HCT116 (cell line): ENCODE results near the gene TNIK. TPM values are rescaled to one million over a fixed set of nuclear protein-coding genes. Genes with fewer than 3 reads are reported as not detected.

Experiments used
- ATAC-seq: fragments of 200-7000 bp; cut with Tn5 transposase; 2 replicates; pipeline ENCODE4 v1.9.1; 2020; ENCODE audit warnings: mild to moderate bottlenecking, moderate library complexity
- BruUV-seq: library from RNA; stranded (reverse); fragments of 400-500 nt; replicated peaks from 2 replicates; lab custom pipeline; 2021; lab: Mats Ljungman, UMichigan
- CTCF ChIA-PET: fragments of 300-600 bp; sonication (Branson Sonifier 250); formaldehyde crosslinking; loops from one replicate; lab custom pipeline; 2021; ENCODE audit warnings: antibody characterized with exemption; lab: Charles Lee
- POLR2A ChIA-PET: fragments of 300-600, 350-600 bp; sonication (Branson Sonifier 250); formaldehyde crosslinking; loops from one replicate; lab custom pipeline; 2021; ENCODE audit warnings: antibody characterized with exemption; lab: Charles Lee
- RAD21 ChIA-PET, 2 experiments: fragments of 300-600 bp; sonication (Branson Sonifier 250); formaldehyde crosslinking; loops; one replicate each; lab custom pipeline; 2023; ENCODE audit warnings: low total read pairs in 2 of 2; ENCODE audit not compliant: uncharacterized antibody in 2 of 2, unreplicated experiment in 2 of 2, low non-redundant PET in 1 of 2; lab: Charles Lee
- DNase-seq: peaks from one replicate; pipeline ENCODE4 v3.0.0-alpha.2; 2010; ENCODE audit warnings: low read depth, low spot score
- H2AFZ ChIP-seq: fragments of 200-600 bp; shearing (Covaris generic), sonication (generic); 2 replicates; pipeline ENCODE4 v1.6.1; 2017; ENCODE audit warnings: low read depth, mixed run types, mixed read lengths, antibody characterized with exemption, low read length; ENCODE audit not compliant: poor library complexity, severe bottlenecking
- H3K27ac ChIP-seq: 2 replicates; pipeline ENCODE4 v1.5.1; 2012; ENCODE audit warnings: low read depth, low read length
- H3K27me3 ChIP-seq: fragments of 200-600 bp; sonication (generic); 2 replicates; pipeline ENCODE4 v1.6.1; 2016; ENCODE audit warnings: mixed run types, low read length, mixed read lengths; ENCODE audit not compliant: insufficient read depth
- H3K36me3 ChIP-seq, 2 experiments: fragments of 200-500 bp in 1 of 2; fragments of 200-600 bp in 1 of 2; sonication (Bioruptor generic) in 1 of 2; sonication (generic) in 1 of 2; 2 replicates each; pipeline versions ENCODE4 v1.5.1 to v1.6.1; 2014 to 2016; ENCODE audit warnings: low read length in 2 of 2, inconsistent platforms in 1 of 2, mixed read lengths in 1 of 2, mixed run types in 1 of 2; ENCODE audit not compliant: insufficient read depth in 2 of 2, control insufficient read depth in 1 of 2
- H3K4me1 ChIP-seq, 2 experiments: fragments of 200-600 bp in 1 of 2; sonication (generic) in 1 of 2; 2 replicates each; pipeline versions ENCODE4 v1.5.1 to v1.6.1; 2012 to 2017; ENCODE audit warnings: low read length in 2 of 2, inconsistent platforms in 1 of 2, mild to moderate bottlenecking in 1 of 2, mixed read lengths in 1 of 2, mixed run types in 1 of 2, moderate library complexity in 1 of 2; ENCODE audit not compliant: insufficient read depth in 2 of 2, control insufficient read depth in 1 of 2
- H3K4me2 ChIP-seq: fragments of 200-600 bp; sonication (generic); 2 replicates; pipeline ENCODE4 v1.6.1; 2017; ENCODE audit warnings: mixed run types, low read length, mixed read lengths
- H3K4me3 ChIP-seq, 2 experiments: fragments of 200-600 bp in 1 of 2; sonication (generic) in 1 of 2; replicated peaks in 1 of 2; 2 replicates each; pipeline ENCODE4 v1.5.1; 2011 to 2016; ENCODE audit warnings: low read length in 2 of 2, control low read depth in 1 of 2, low read depth in 1 of 2, mild to moderate bottlenecking in 1 of 2, mixed read lengths in 1 of 2, mixed run types in 1 of 2
- H3K79me2 ChIP-seq: fragments of 200-600 bp; sonication (generic); 2 replicates; pipeline ENCODE4 v1.6.1; 2017; ENCODE audit warnings: mild to moderate bottlenecking, mixed run types, low read length, moderate library complexity, mixed read lengths; ENCODE audit not compliant: insufficient read depth
- H3K9ac ChIP-seq: fragments of 200-600 bp; sonication (generic); 2 replicates; pipeline ENCODE4 v1.6.1; 2016; ENCODE audit warnings: low read length, mixed read lengths
- H3K9me2 ChIP-seq: fragments of 200-600 bp; sonication (generic), shearing (Covaris generic); 2 replicates; pipeline ENCODE4 v1.6.1; 2017; ENCODE audit warnings: mixed run types, mild to moderate bottlenecking, moderate library complexity; ENCODE audit not compliant: insufficient read depth
- H3K9me3 ChIP-seq, 2 experiments: fragments of 200-500 bp in 1 of 2; fragments of 200-600 bp in 1 of 2; sonication (Bioruptor generic) in 1 of 2; sonication (generic) in 1 of 2; 2 replicates each; pipeline ENCODE4 v1.6.1; 2014 to 2017; ENCODE audit warnings: low read length in 2 of 2, mixed read lengths in 2 of 2, inconsistent platforms in 1 of 2, low read depth in 1 of 2, mild to moderate bottlenecking in 1 of 2, mixed run types in 1 of 2, moderate library complexity in 1 of 2; ENCODE audit not compliant: control insufficient read depth in 1 of 2, insufficient read depth in 1 of 2
- H4K20me1 ChIP-seq: fragments of 200-600 bp; sonication (generic), shearing (Covaris generic); 2 replicates; pipeline ENCODE4 v1.6.1; 2017; ENCODE audit warnings: mixed run types, mild to moderate bottlenecking, moderate library complexity; ENCODE audit not compliant: insufficient read depth
- CEBPB ChIP-seq: IDR thresholded peaks from 2 replicates; pipeline ENCODE4 v1.6.1; 2012; ENCODE audit warnings: low read depth
- CTCF ChIP-seq, 3 experiments: fragments of 200-600 bp in 1 of 3; sonication (generic) in 1 of 3; IDR thresholded peaks in 2 of 3; conservative IDR thresholded peaks in 1 of 3; 2 replicates each; pipeline ENCODE4 v1.5.1; 2012 to 2017; ENCODE audit warnings: low read depth in 2 of 3, low read length in 2 of 3, antibody characterized with exemption in 1 of 3, borderline replicate concordance in 1 of 3, control low read depth in 1 of 3, mild to moderate bottlenecking in 1 of 3, mixed read lengths in 1 of 3, mixed run types in 1 of 3, moderate library complexity in 1 of 3; ENCODE audit not compliant: insufficient read depth in 1 of 3
- ELF1 ChIP-seq: IDR thresholded peaks from 2 replicates; pipeline ENCODE4 v1.6.1; 2012; ENCODE audit warnings: low read depth, borderline replicate concordance
- EZH2 ChIP-seq: fragments of 200-600 bp; sonication (generic); IDR thresholded peaks from 2 replicates; pipeline ENCODE4 v1.6.1; 2017; ENCODE audit warnings: antibody characterized with exemption, mixed run types
- MAX ChIP-seq: IDR thresholded peaks from 2 replicates; pipeline ENCODE4 v1.6.1; 2012
- POLR2A ChIP-seq: IDR thresholded peaks from 2 replicates; pipeline ENCODE4 v1.7.0; 2011; ENCODE audit warnings: borderline replicate concordance; ENCODE audit not compliant: insufficient read depth, insufficient read length; ENCODE audit errors: extremely low read depth
- YY1 ChIP-seq: IDR thresholded peaks from 2 replicates; pipeline ENCODE4 v1.6.1; 2011; ENCODE audit warnings: low read length, low read depth, moderate library complexity, mild to moderate bottlenecking; ENCODE audit not compliant: insufficient replicate concordance; ENCODE audit errors: extremely low read depth
- intact Hi-C: fragments of 100-400 bp; cut with micrococcal nuclease; formaldehyde crosslinking; loops from 2 replicates; pipeline ENCODE4 v1.10.0; 2022
- total RNA-seq: library from RNA; stranded (reverse); gene quantifications from one replicate; pipeline ENCODE4 v1.2.1, GENCODE V29; 2021; ENCODE audit not compliant: unreplicated experiment
- TF ChIP-seq, protein P1 (sequence below): IDR thresholded peaks from 2 replicates; pipeline ENCODE4 v1.6.1; 2012; ENCODE audit warnings: low read depth

Gene TNIK
- total RNA-seq, 1 experiment from 2014 or later: 24.1 TPM

- Histone ChIP-seq H3K4me2 (peak overlapping the region; percentile 50; the same call in 1 of the 2 replicates), H3K4me3 (no peak overlapping the region), H3K79me2 (no peaks in the 10 kb centered on the region), H2AFZ (no peak overlapping the region), H3K9me3 (no peaks in the 10 kb centered on the region), H3K27ac (no peak overlapping the region), H4K20me1 (no peaks in the 10 kb centered on the region), H3K9me2 (no peaks in the 10 kb centered on the region), H3K9ac (no peak overlapping the region), H3K4me1 (peaks cover 12 to 17% of the 10 kb centered on the region in 2 experiments), H3K27me3 (no peaks in the 10 kb centered on the region), H3K36me3 (no peaks in the 10 kb centered on the region)
- TF ChIP-seq CTCF (IDR thresholded peaks at IDR 0.05 in 2 of 3, conservative IDR thresholded peaks at IDR 0.05 in 1 of 3; ENCODE audit: borderline replicate concordance in 1 of 3, insufficient read depth in 1 of 3, low read depth in 2 of 3, low read length in 2 of 3): no peak
- no peak for TF ChIP-seq MAX
- TF ChIP-seq ELF1: no peak
- no peak for TF ChIP-seq YY1
- no peak for TF ChIP-seq EZH2
- TF ChIP-seq, protein P1, sequence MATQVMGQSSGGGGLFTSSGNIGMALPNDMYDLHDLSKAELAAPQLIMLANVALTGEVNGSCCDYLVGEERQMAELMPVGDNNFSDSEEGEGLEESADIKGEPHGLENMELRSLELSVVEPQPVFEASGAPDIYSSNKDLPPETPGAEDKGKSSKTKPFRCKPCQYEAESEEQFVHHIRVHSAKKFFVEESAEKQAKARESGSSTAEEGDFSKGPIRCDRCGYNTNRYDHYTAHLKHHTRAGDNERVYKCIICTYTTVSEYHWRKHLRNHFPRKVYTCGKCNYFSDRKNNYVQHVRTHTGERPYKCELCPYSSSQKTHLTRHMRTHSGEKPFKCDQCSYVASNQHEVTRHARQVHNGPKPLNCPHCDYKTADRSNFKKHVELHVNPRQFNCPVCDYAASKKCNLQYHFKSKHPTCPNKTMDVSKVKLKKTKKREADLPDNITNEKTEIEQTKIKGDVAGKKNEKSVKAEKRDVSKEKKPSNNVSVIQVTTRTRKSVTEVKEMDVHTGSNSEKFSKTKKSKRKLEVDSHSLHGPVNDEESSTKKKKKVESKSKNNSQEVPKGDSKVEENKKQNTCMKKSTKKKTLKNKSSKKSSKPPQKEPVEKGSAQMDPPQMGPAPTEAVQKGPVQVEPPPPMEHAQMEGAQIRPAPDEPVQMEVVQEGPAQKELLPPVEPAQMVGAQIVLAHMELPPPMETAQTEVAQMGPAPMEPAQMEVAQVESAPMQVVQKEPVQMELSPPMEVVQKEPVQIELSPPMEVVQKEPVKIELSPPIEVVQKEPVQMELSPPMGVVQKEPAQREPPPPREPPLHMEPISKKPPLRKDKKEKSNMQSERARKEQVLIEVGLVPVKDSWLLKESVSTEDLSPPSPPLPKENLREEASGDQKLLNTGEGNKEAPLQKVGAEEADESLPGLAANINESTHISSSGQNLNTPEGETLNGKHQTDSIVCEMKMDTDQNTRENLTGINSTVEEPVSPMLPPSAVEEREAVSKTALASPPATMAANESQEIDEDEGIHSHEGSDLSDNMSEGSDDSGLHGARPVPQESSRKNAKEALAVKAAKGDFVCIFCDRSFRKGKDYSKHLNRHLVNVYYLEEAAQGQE: no peak
- no peak for TF ChIP-seq CEBPB
- no peak for TF ChIP-seq POLR2A
- intact Hi-C loops: loop anchor here (10.0 kb wide), 1 partner anchor 108 kb away; no protein-coding TSS in a partner anchor
- BruUV-seq: no TSS peak
- CTCF ChIA-PET: no interaction called here
- no peak for DNase-seq
- RAD21 ChIA-PET: no interaction called here
- ATAC-seq: no peak
- POLR2A ChIA-PET: no interaction called here
These were observed 403.7 kb downstream of the TNIK start for GRCh38 chr3:171056528-171056927.
